Ishikawa (cell line): Measurements from ENCODE around the gene DEAF1.

ENCODE experiments used
- CEBPB ChIP-seq: IDR thresholded peaks from 2 replicates; pipeline ENCODE4 v1.6.1; 2012
- CREB1 ChIP-seq: IDR thresholded peaks from 2 replicates; pipeline ENCODE4 v1.6.1; 2012; ENCODE audit warnings: low read depth
- EGR1 ChIP-seq: IDR thresholded peaks from 2 replicates; pipeline ENCODE4 v1.6.1; 2012
- EP300 ChIP-seq: IDR thresholded peaks from 2 replicates; pipeline ENCODE4 v1.6.1; 2012; ENCODE audit warnings: borderline replicate concordance
- FOXM1 ChIP-seq: IDR thresholded peaks from 2 replicates; pipeline ENCODE4 v1.6.1; 2012; ENCODE audit warnings: low read depth, borderline replicate concordance
- NFIC ChIP-seq: IDR thresholded peaks from 2 replicates; pipeline ENCODE4 v1.6.1; 2012
- RAD21 ChIP-seq: IDR thresholded peaks from 2 replicates; pipeline ENCODE4 v1.6.1; 2012; ENCODE audit warnings: low read depth
- TAF1 ChIP-seq: IDR thresholded peaks from 2 replicates; pipeline ENCODE4 v1.6.1; 2012; ENCODE audit warnings: low read depth, mild to moderate bottlenecking
- TCF12 ChIP-seq: IDR thresholded peaks from 2 replicates; pipeline ENCODE4 v1.6.1; 2012; ENCODE audit warnings: low read depth
- TEAD4 ChIP-seq: IDR thresholded peaks from 2 replicates; pipeline ENCODE4 v1.6.1; 2012
- YY1 ChIP-seq: IDR thresholded peaks from 2 replicates; pipeline ENCODE4 v1.6.1; 2012; ENCODE audit warnings: low read depth
- ZBTB7A ChIP-seq: IDR thresholded peaks from 2 replicates; pipeline ENCODE4 v1.6.1; 2012; ENCODE audit warnings: low read depth
- TF ChIP-seq, protein P1 (sequence below): IDR thresholded peaks from 2 replicates; pipeline ENCODE4 v1.6.1; 2012
- TF ChIP-seq, protein P2 (sequence below): IDR thresholded peaks from 2 replicates; pipeline ENCODE4 v1.6.1; 2012
- TF ChIP-seq, protein P3 (sequence below): IDR thresholded peaks from 2 replicates; pipeline ENCODE4 v1.6.1; 2012; ENCODE audit warnings: low read depth, mild to moderate bottlenecking

The DEAF1 gene

DNA sequence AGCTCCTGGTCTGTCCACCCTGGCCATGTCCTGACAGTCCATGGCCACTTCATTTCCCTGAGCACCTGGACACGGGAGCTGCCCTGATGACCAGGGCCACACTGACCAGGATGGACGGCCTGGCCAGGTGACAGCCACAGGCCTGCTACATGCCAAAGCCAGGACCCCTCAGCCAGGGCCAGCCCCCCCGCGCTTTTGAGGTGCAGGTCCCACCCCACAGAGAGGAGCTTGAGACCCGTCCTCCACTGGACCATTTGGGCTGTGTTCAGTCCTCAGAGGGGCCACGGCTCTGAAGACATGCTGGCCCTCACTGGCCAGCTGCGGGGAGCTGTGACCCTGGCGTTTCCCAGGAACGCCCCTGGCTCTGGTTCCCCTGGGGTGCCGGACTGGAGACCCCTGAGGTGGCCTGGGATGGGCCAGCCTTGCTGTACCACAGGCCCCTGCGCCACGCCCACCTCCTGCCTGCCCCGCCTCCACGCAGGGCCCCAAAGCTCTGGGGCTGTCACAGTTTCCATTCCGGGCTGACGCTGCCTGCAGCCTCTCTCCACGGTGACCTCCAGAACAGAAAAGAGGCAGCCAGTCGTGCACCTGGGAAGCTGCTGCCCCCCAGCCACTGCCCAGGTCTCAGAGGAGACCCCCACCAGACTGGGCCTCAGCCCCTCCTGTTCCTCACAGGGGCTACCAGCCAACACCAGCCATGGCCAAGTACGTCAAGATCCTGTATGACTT lies 29.2 kb upstream of the DEAF1 start:
- TF ChIP-seq TCF12, result no peak
- TF ChIP-seq YY1, result no peak
- TF ChIP-seq, protein P1, sequence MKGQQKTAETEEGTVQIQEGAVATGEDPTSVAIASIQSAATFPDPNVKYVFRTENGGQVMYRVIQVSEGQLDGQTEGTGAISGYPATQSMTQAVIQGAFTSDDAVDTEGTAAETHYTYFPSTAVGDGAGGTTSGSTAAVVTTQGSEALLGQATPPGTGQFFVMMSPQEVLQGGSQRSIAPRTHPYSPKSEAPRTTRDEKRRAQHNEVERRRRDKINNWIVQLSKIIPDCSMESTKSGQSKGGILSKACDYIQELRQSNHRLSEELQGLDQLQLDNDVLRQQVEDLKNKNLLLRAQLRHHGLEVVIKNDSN, result no peak
- no peak for TF ChIP-seq RAD21
- TF ChIP-seq, protein P2, sequence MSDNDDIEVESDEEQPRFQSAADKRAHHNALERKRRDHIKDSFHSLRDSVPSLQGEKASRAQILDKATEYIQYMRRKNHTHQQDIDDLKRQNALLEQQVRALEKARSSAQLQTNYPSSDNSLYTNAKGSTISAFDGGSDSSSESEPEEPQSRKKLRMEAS, result no peak
- TF ChIP-seq FOXM1, result no peak
- TF ChIP-seq CREB1, result no peak
- TF ChIP-seq NFIC, result no peak
- TF ChIP-seq ZBTB7A, result no peak
- no peak for TF ChIP-seq TEAD4
- TF ChIP-seq EP300, result no peak
- no peak for TF ChIP-seq CEBPB
- TF ChIP-seq TAF1, result no peak
- TF ChIP-seq EGR1, result no peak
- TF ChIP-seq, protein P3, sequence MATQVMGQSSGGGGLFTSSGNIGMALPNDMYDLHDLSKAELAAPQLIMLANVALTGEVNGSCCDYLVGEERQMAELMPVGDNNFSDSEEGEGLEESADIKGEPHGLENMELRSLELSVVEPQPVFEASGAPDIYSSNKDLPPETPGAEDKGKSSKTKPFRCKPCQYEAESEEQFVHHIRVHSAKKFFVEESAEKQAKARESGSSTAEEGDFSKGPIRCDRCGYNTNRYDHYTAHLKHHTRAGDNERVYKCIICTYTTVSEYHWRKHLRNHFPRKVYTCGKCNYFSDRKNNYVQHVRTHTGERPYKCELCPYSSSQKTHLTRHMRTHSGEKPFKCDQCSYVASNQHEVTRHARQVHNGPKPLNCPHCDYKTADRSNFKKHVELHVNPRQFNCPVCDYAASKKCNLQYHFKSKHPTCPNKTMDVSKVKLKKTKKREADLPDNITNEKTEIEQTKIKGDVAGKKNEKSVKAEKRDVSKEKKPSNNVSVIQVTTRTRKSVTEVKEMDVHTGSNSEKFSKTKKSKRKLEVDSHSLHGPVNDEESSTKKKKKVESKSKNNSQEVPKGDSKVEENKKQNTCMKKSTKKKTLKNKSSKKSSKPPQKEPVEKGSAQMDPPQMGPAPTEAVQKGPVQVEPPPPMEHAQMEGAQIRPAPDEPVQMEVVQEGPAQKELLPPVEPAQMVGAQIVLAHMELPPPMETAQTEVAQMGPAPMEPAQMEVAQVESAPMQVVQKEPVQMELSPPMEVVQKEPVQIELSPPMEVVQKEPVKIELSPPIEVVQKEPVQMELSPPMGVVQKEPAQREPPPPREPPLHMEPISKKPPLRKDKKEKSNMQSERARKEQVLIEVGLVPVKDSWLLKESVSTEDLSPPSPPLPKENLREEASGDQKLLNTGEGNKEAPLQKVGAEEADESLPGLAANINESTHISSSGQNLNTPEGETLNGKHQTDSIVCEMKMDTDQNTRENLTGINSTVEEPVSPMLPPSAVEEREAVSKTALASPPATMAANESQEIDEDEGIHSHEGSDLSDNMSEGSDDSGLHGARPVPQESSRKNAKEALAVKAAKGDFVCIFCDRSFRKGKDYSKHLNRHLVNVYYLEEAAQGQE, result no peak

DNA sequence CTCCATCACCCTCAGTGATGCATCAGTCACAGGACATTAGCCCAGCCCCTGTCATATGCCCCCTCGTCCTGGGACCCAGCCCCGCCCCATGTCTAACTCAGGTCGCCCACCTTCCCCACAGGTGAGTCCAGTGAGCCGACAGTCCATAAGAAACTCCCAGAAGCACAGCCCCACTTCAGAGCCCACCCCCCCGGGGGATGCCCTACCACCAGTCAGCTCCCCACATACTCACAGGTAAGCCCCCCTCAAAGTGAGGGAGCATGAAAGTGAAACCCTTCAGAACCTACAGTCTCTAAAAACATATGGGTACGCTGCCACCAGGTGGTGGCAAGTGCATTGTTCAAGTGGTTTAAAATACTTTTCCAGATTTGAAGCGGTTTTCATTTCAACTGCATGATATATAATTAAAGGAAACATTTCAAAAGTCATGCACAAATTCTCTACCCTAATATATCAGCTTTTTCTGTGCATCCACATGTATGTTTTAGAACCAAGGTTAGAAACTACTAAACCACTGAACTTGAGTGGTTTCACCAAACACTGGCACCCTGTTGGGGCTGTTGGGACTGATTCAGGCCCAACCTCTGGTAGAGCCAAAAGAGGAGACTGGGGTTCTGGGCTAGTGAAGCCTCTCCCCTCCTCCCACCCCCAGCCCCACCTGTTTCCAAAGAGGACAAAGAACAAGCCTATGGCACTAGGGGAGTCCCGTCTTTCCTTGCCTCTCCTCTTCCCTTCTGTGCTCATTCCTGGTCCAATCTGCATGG lies 28.3 kb upstream of the DEAF1 start:
- TF ChIP-seq RAD21 (peak; percentile 54), TEAD4 (no peak)

DNA sequence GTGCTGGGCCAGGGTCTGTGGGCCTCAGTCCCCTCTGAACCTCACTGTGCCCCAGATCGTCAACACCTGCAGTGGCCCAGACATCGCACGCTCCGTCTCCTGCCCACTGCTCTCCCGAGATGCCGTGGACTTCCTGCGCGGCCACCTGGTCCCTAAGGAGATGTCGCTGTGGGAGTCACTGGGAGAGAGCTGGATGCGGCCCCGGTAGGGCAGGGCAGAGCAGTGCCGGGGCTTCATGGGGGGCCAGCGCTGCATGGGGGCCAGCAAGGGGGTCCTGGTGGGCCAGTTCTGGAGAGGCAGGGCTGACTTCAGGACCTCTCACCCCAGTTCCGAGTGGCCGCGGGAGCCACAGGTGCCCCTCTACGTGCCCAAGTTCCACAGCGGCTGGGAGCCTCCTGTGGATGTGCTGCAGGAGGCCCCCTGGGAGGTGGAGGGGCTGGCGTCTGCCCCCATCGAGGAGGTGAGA lies 27.4 kb upstream of the DEAF1 start:
- no peak for TF ChIP-seq EGR1
- no peak for TF ChIP-seq RAD21
- TF ChIP-seq, protein P3, result no peak
- no peak for TF ChIP-seq NFIC

DNA sequence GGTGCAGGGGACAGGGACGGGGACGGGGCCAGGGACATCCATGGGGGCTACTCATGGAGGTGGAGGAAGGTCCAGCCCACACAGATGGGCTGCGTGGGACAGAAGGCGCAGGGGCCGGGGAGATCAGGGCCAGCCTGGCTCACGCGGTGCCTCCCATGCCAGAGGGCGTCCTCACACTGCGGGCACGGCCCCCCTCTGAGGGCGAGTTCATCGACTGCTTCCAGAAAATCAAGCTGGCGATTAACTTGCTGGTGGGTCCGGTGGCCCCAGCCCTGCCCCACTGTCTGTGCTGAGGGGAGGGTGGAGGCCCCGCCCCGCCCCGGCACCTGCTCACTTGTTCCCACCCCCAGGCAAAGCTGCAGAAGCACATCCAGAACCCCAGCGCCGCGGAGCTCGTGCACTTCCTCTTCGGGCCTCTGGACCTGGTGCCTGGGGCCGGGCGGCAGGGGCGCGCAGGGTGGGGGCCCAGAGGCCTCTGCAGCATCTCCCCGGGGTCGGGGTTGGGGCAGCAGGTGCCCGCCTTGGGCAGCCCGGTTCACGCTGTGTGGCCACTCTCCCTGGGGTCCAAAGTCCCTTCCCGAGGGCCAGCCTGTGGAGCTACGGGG lies 26.8 kb upstream of the DEAF1 start:
- no peak for TF ChIP-seq CREB1
- no peak for TF ChIP-seq NFIC

DNA sequence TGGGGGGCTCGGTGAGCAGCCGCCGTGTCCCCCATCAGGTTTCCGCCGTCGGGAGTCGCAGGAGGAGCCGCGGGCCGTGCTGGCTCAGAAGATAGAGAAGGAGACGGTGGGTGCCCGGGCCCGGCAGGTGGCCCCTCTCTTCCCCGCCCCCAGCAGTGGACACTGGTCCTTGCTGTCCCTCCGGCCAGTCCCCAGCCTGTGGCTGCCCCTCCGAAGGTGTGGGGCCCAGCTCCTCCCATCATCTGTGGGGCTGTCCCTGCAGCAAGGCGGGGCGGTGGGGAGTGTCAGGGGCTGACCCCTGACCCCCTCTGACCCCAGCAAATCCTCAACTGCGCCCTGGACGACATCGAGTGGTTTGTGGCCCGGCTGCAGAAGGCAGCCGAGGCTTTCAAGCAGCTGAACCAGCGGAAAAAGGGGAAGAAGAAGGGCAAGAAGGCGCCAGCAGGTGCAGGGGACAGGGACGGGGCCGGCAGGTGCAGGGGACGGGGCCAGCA lies 26.3 kb upstream of the DEAF1 start:
- TF ChIP-seq CREB1 (no peak), CEBPB (no peak), TCF12 (no peak), ZBTB7A (no peak), FOXM1 (no peak), TEAD4 (no peak), EP300 (no peak), NFIC (no peak), EGR1 (no peak)
- TF ChIP-seq, protein P1, result no peak
- TF ChIP-seq, protein P2, result no peak

DNA sequence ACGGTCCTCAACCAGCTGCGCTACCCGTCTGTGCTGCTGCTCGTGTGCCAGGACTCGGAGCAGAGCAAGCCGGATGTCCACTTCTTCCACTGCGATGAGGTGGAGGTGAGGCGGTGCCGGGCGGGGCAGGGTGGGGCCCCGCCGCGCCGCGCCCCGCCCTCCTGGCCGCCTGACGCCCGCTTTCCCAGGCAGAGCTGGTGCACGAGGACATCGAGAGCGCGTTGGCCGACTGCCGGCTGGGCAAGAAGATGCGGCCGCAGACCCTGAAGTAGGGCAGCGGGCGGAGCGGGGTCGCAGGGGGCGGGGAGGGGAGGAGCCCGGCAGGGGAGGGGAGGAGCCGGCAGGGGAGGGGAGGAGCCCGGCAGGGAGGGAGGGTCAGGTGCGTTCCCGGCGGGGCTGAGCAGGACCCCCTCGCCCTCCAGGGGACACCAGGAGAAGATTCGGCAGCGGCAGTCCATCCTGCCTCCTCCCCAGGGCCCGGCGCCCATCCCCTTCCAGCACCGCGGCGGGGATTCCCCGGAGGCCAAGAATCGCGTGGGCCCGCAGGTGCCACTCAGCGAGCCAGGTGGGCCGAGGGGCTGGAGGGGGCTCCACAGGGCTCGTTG lies 25.7 kb upstream of the DEAF1 start:
- no peak for TF ChIP-seq EP300
- TF ChIP-seq, protein P2, result peak; percentile 12; the same call in 1 of the 2 replicates
- TF ChIP-seq CEBPB, result no peak
- no peak for TF ChIP-seq EGR1
